ENCODE measurements around the gene PROB1.

DNA sequence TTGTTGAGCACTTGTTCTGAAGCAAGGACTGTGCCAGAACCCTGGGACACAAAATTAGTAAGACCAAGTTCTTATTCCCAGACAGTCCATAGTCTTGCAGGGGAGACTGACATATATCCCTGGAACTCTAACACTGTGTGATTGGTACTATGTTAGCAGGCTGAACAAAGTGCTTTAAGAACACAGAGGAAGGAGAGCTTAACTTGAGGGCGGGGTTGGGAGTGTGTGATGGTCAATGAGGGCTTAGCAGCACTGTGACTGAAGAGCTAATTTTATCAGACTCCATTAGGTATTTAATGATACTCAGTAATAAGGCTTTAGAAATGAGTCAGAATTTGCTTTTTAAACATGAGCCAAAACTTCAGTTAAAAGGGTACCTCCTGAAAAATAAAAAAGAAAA, 23.9 kb upstream of the PROB1 start:
- TF ChIP-seq, protein P1, sequence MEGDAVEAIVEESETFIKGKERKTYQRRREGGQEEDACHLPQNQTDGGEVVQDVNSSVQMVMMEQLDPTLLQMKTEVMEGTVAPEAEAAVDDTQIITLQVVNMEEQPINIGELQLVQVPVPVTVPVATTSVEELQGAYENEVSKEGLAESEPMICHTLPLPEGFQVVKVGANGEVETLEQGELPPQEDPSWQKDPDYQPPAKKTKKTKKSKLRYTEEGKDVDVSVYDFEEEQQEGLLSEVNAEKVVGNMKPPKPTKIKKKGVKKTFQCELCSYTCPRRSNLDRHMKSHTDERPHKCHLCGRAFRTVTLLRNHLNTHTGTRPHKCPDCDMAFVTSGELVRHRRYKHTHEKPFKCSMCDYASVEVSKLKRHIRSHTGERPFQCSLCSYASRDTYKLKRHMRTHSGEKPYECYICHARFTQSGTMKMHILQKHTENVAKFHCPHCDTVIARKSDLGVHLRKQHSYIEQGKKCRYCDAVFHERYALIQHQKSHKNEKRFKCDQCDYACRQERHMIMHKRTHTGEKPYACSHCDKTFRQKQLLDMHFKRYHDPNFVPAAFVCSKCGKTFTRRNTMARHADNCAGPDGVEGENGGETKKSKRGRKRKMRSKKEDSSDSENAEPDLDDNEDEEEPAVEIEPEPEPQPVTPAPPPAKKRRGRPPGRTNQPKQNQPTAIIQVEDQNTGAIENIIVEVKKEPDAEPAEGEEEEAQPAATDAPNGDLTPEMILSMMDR (conservative IDR thresholded peaks at IDR 0.05), result no peak
- no peak for TF ChIP-seq ZFX (IDR thresholded peaks at IDR 0.05)

All from C4-2B (cell line).